ENCODE measurements around the gene ABT1. TPM values are rescaled to one million over a fixed set of nuclear protein-coding genes. Genes with fewer than 3 reads are reported as not detected.
A peak's percentile ranks its signal among the peaks of the same experiment; 100 is the strongest.

ABT1 gene
- total and polyA plus RNA-seq, 3 experiments from 2014 or later = 34.5 to 39.7 (median 36.1) TPM

GRCh38 chr6:26598267-26598666 lies 1.5 kb downstream of the ABT1 start:
- Histone ChIP-seq H3K36me3 (ENCODE audit: insufficient read depth, low read length) (peaks cover 22% of the 10 kb centered on the region), H3K9me3 (ENCODE audit: low read length) (no peaks in the 10 kb centered on the region), H3K4me3 (ENCODE audit: low read length) (no peak overlapping the region), H3K27ac (ENCODE audit: low read depth, low read length) (no peak overlapping the region), H3K27me3 (ENCODE audit: insufficient read depth, low read length, poor library complexity, severe bottlenecking) (peaks cover 5% of the 10 kb centered on the region), H3K4me1 (ENCODE audit: insufficient read depth, low read length) (peaks cover 21% of the 10 kb centered on the region)
- no peaks in the 10 kb centered on the region for H3K9me3 Mint-ChIP-seq
- peaks cover 0 to 29% (median 9%) of the 10 kb centered on the region in 3 donors for H3K36me3 Mint-ChIP-seq
- H3K27me3 Mint-ChIP-seq = peaks cover 0 to 17% of the 10 kb centered on the region in 2 donors
- no peak for DNase-seq
- H3K27ac Mint-ChIP-seq = peak overlapping the region in 3 of 8 donors; percentile 91 to 94 (median 92)
- H3K4me1 Mint-ChIP-seq = peaks cover 8 to 13% (median 9%) of the 10 kb centered on the region in 3 donors
- POLR2A ChIA-PET = no interaction called here
- CTCF ChIA-PET = no interaction called here
- H3K4me3 Mint-ChIP-seq = peak overlapping the region in 2 of 7 donors; percentile 84 to 88

- Mint-ChIP-seq H3K4me3 (peak overlapping the region in 4 of 7 donors; percentile 16 to 75 (median 46)), H3K27me3 (peaks cover 0 to 9% of the 10 kb centered on the region in 2 donors)
- CTCF ChIA-PET = no interaction called here
These were observed 2.4 kb downstream of the ABT1 start for GRCh38 chr6:26599134-26599533.

GRCh38 chr6:26599591-26599990 lies 2.8 kb downstream of the ABT1 start:
- CTCF ChIA-PET = no interaction called here

More at GRCh38 chr6:26599134-26599533, 2.4 kb downstream of the ABT1 start:
- H3K27ac ChIP-seq (ENCODE audit: low read depth, low read length) = no peak overlapping the region
- H3K4me3 ChIP-seq (ENCODE audit: low read length) = no peak overlapping the region
- H3K9me3 Mint-ChIP-seq = no peaks in the 10 kb centered on the region
- H3K9me3 ChIP-seq (ENCODE audit: low read length) = no peaks in the 10 kb centered on the region
- H3K27me3 ChIP-seq (ENCODE audit: insufficient read depth, low read length, poor library complexity, severe bottlenecking) = peaks cover 2% of the 10 kb centered on the region
- H3K36me3 Mint-ChIP-seq = peaks cover 0 to 29% (median 9%) of the 10 kb centered on the region in 3 donors
- DNase-seq = no peak
- H3K4me1 Mint-ChIP-seq = peaks cover 8 to 13% (median 9%) of the 10 kb centered on the region in 3 donors
- H3K27ac Mint-ChIP-seq = peak overlapping the region in 5 of 8 donors; percentile 2 to 77 (median 39)
- peaks cover 22% of the 10 kb centered on the region for H3K36me3 ChIP-seq (ENCODE audit: insufficient read depth, low read length)
- POLR2A ChIA-PET = no interaction called here
- H3K4me1 ChIP-seq (ENCODE audit: insufficient read depth, low read length) = peaks cover 21% of the 10 kb centered on the region

GRCh38 chr6:26600759-26601158 lies 4.0 kb downstream of the ABT1 start:
- Mint-ChIP-seq H3K36me3 (peaks cover 0 to 29% (median 9%) of the 10 kb centered on the region in 3 donors), H3K9me3 (no peaks in the 10 kb centered on the region), H3K4me1 (peaks cover 8 to 13% (median 9%) of the 10 kb centered on the region in 3 donors), H3K27me3 (no peaks in the 10 kb centered on the region), H3K27ac (peak overlapping the region in 5 of 8 donors; percentile 12 to 86 (median 70)), H3K4me3 (peak overlapping the region in 1 of 7 donors; percentile 41)
- Histone ChIP-seq H3K4me1 (ENCODE audit: insufficient read depth, low read length) (peaks cover 15% of the 10 kb centered on the region), H3K9me3 (ENCODE audit: low read length) (no peaks in the 10 kb centered on the region), H3K27ac (ENCODE audit: low read depth, low read length) (no peak overlapping the region), H3K4me3 (ENCODE audit: low read length) (no peak overlapping the region), H3K36me3 (ENCODE audit: insufficient read depth, low read length) (peaks cover 22% of the 10 kb centered on the region), H3K27me3 (ENCODE audit: insufficient read depth, low read length, poor library complexity, severe bottlenecking) (no peaks in the 10 kb centered on the region)
- CTCF ChIA-PET = interaction anchor here (1.0 to 1.1 kb wide), 3 partner anchors 28 to 572 kb away, joined by 3 to 4 read pairs (median 3); no protein-coding TSS in a partner anchor
- POLR2A ChIA-PET = no interaction called here
- DNase-seq = no peak

More at GRCh38 chr6:26599591-26599990, 2.8 kb downstream of the ABT1 start:
- no peaks in the 10 kb centered on the region for H3K9me3 Mint-ChIP-seq
- H3K36me3 ChIP-seq (ENCODE audit: insufficient read depth, low read length) = peaks cover 22% of the 10 kb centered on the region
- peaks cover 0 to 4% of the 10 kb centered on the region in 2 donors for H3K27me3 Mint-ChIP-seq
- H3K9me3 ChIP-seq (ENCODE audit: low read length) = no peaks in the 10 kb centered on the region
- no peak for DNase-seq
- POLR2A ChIA-PET = no interaction called here
- H3K4me3 ChIP-seq (ENCODE audit: low read length) = no peak overlapping the region
- H3K27me3 ChIP-seq (ENCODE audit: insufficient read depth, low read length, poor library complexity, severe bottlenecking) = no peaks in the 10 kb centered on the region
- no peak overlapping the region for H3K27ac ChIP-seq (ENCODE audit: low read depth, low read length)
- H3K4me3 Mint-ChIP-seq = peak overlapping the region in 2 of 7 donors; percentile 16 to 75
- H3K4me1 ChIP-seq (ENCODE audit: insufficient read depth, low read length) = peaks cover 21% of the 10 kb centered on the region
- H3K36me3 Mint-ChIP-seq = peaks cover 0 to 29% (median 9%) of the 10 kb centered on the region in 3 donors
- peak overlapping the region in 6 of 8 donors; percentile 2 to 87 (median 50) for H3K27ac Mint-ChIP-seq
- H3K4me1 Mint-ChIP-seq = peaks cover 8 to 13% (median 9%) of the 10 kb centered on the region in 3 donors

- DNase-seq = no peak
- POLR2A ChIA-PET = no interaction called here
- Histone ChIP-seq H3K27me3 (ENCODE audit: insufficient read depth, low read length, poor library complexity, severe bottlenecking) (no peaks in the 10 kb centered on the region), H3K9me3 (ENCODE audit: low read length) (no peaks in the 10 kb centered on the region), H3K36me3 (ENCODE audit: insufficient read depth, low read length) (peaks cover 22% of the 10 kb centered on the region), H3K4me1 (ENCODE audit: insufficient read depth, low read length) (peaks cover 15% of the 10 kb centered on the region), H3K4me3 (ENCODE audit: low read length) (no peak overlapping the region), H3K27ac (ENCODE audit: low read depth, low read length) (no peak overlapping the region)
- CTCF ChIA-PET = interaction anchor here (0.9 kb wide), 1 partner anchor 261 kb away, joined by 3 read pairs; no protein-coding TSS in a partner anchor
- H3K27ac Mint-ChIP-seq = no peak overlapping the region
- H3K4me3 Mint-ChIP-seq = no peak overlapping the region
- H3K9me3 Mint-ChIP-seq = no peaks in the 10 kb centered on the region
- H3K27me3 Mint-ChIP-seq = no peaks in the 10 kb centered on the region
- H3K4me1 Mint-ChIP-seq = peaks cover 9 to 13% (median 10%) of the 10 kb centered on the region in 3 donors
- peaks cover 0 to 29% (median 9%) of the 10 kb centered on the region in 3 donors for H3K36me3 Mint-ChIP-seq
These were observed 5.5 kb downstream of the ABT1 start for GRCh38 chr6:26602262-26602661.

- no peak for DNase-seq
These were observed 7.3 kb downstream of the ABT1 start for GRCh38 chr6:26604026-26604425.

GRCh38 chr6:26604797-26605196 lies 8.0 kb downstream of the ABT1 start:
- H3K9me3 Mint-ChIP-seq = no peaks in the 10 kb centered on the region
- H3K27ac ChIP-seq (ENCODE audit: low read depth, low read length) = no peak overlapping the region
- H3K36me3 ChIP-seq (ENCODE audit: insufficient read depth, low read length) = peaks cover 4% of the 10 kb centered on the region

More at GRCh38 chr6:26604026-26604425, 7.3 kb downstream of the ABT1 start:
- no peak overlapping the region for H3K27ac ChIP-seq (ENCODE audit: low read depth, low read length)
- Mint-ChIP-seq H3K27ac (peak overlapping the region in 6 of 8 donors; percentile 4 to 86 (median 24)), H3K4me1 (peaks cover 9 to 18% (median 18%) of the 10 kb centered on the region in 3 donors), H3K4me3 (peak overlapping the region in 1 of 7 donors; percentile 25), H3K36me3 (peaks cover 0 to 17% (median 5%) of the 10 kb centered on the region in 3 donors), H3K9me3 (no peaks in the 10 kb centered on the region), H3K27me3 (no peaks in the 10 kb centered on the region)
- no peaks in the 10 kb centered on the region for H3K4me1 ChIP-seq (ENCODE audit: insufficient read depth, low read length)
- POLR2A ChIA-PET = no interaction called here
- H3K36me3 ChIP-seq (ENCODE audit: insufficient read depth, low read length) = peaks cover 12% of the 10 kb centered on the region
- H3K9me3 ChIP-seq (ENCODE audit: low read length) = no peaks in the 10 kb centered on the region
- H3K27me3 ChIP-seq (ENCODE audit: insufficient read depth, low read length, poor library complexity, severe bottlenecking) = no peaks in the 10 kb centered on the region
- CTCF ChIA-PET = no interaction called here
- H3K4me3 ChIP-seq (ENCODE audit: low read length) = no peak overlapping the region

GRCh38 chr6:26607434-26608230 lies 10.9 kb downstream of the ABT1 start:
- Histone ChIP-seq H3K9me3 (ENCODE audit: low read length) (no peaks in the 10 kb centered on the region), H3K4me1 (ENCODE audit: insufficient read depth, low read length) (no peaks in the 10 kb centered on the region), H3K27ac (ENCODE audit: low read depth, low read length) (no peak overlapping the region), H3K36me3 (ENCODE audit: insufficient read depth, low read length) (no peaks in the 10 kb centered on the region), H3K27me3 (ENCODE audit: insufficient read depth, low read length, poor library complexity, severe bottlenecking) (no peaks in the 10 kb centered on the region), H3K4me3 (ENCODE audit: low read length) (peak overlapping the region; percentile 13)
- peak overlapping the region in 6 of 8 donors; percentile 6 to 79 (median 47) for H3K27ac Mint-ChIP-seq
- H3K9me3 Mint-ChIP-seq = no peaks in the 10 kb centered on the region
- peaks cover 9 to 10% of the 10 kb centered on the region in 2 donors for H3K27me3 Mint-ChIP-seq
- H3K36me3 Mint-ChIP-seq = peaks cover 0 to 1% (median 0%) of the 10 kb centered on the region in 3 donors
- CTCF ChIA-PET = interaction anchor here (0.8 to 1.3 kb wide), 5 partner anchors 15 to 525 kb away, joined by 3 to 4 read pairs (median 3); a partner anchor contains a TSS
- POLR2A ChIA-PET = interaction anchor here (0.7 kb wide), 1 partner anchor 526 kb away, joined by 3 read pairs; no protein-coding TSS in a partner anchor
- peaks cover 8 to 10% (median 8%) of the 10 kb centered on the region in 3 donors for H3K4me1 Mint-ChIP-seq
- H3K4me3 Mint-ChIP-seq = peak overlapping the region; percentile 43 to 84 (median 72)
- DNase-seq = peak; percentile 18 to 65 (median 64)

More at GRCh38 chr6:26604797-26605196, 8.0 kb downstream of the ABT1 start:
- Mint-ChIP-seq H3K27me3 (no peaks in the 10 kb centered on the region), H3K27ac (no peak overlapping the region), H3K36me3 (peaks cover 0 to 9% (median 1%) of the 10 kb centered on the region in 3 donors), H3K4me1 (peaks cover 8 to 10% (median 10%) of the 10 kb centered on the region in 3 donors), H3K4me3 (no peak overlapping the region)
- no peak for DNase-seq
- H3K4me3 ChIP-seq (ENCODE audit: low read length) = no peak overlapping the region
- no peaks in the 10 kb centered on the region for H3K27me3 ChIP-seq (ENCODE audit: insufficient read depth, low read length, poor library complexity, severe bottlenecking)
- H3K4me1 ChIP-seq (ENCODE audit: insufficient read depth, low read length) = no peaks in the 10 kb centered on the region
- CTCF ChIA-PET = no interaction called here
- no peaks in the 10 kb centered on the region for H3K9me3 ChIP-seq (ENCODE audit: low read length)
- POLR2A ChIA-PET = no interaction called here

All from CD8-positive, alpha-beta memory T cell (primary cell).